Suprapubic skin (tissue), 3 donors: ENCODE results near the gene RUVBL2.

Experiments
- CTCF ChIP-seq, 2 donors: fragments of 200-600 bp in 1 of 2; fragments of 450-650 bp in 1 of 2; sonication (generic) in 1 of 2; IDR thresholded peaks; one replicate each; pipeline ENCODE4 v1.5.1; 2016 to 2019; ENCODE audit warnings: antibody characterized with exemption in 2 of 2, mild to moderate bottlenecking in 1 of 2, moderate library complexity in 1 of 2
- EP300 ChIP-seq: sonication (generic); formaldehyde crosslinking; IDR thresholded peaks from one replicate; pipeline ENCODE4 v1.6.1; 2017; ENCODE audit warnings: antibody characterized with exemption
- POLR2A ChIP-seq, 2 donors: fragments of 450-650 bp; IDR thresholded peaks; one replicate each; pipeline ENCODE4 v1.6.1; 2017; ENCODE audit warnings: antibody characterized with exemption in 2 of 2, mild to moderate bottlenecking in 2 of 2, moderate library complexity in 2 of 2

GRCh38 chr19:48991873-48992580 is 1.7 kb upstream of the RUVBL2 start:
- TF ChIP-seq CTCF (IDR thresholded peaks at IDR 0.05) (no peak), EP300 (no peak), POLR2A (IDR thresholded peaks at IDR 0.05) (no peak)
